Neural progenitor cell (in vitro differentiated cells): Measurements from ENCODE around the gene RPTOR. TPM values are rescaled to one million over a fixed set of nuclear protein-coding genes. Genes with fewer than 3 reads are reported as not detected.

Source experiments
- DNase-seq: peaks from one replicate; pipeline ENCODE4 v3.0.0-alpha.2; 2016; ENCODE audit warnings: low spot score
- H2AFZ ChIP-seq: fragments of 200-600 bp; sonication (generic); replicated peaks from 2 replicates; pipeline ENCODE4 v1.6.1; 2016; ENCODE audit warnings: antibody characterized with exemption
- H3F3A ChIP-seq: fragments of 200-600 bp; sonication (generic); 2 replicates; pipeline ENCODE4 v1.6.1; 2016; ENCODE audit warnings: antibody characterized with exemption, low read depth
- H3K27ac ChIP-seq: fragments of 200-600 bp; sonication (generic); 2 replicates; pipeline ENCODE4 v1.5.1; 2016; ENCODE audit warnings: mild to moderate bottlenecking
- H3K27me3 ChIP-seq: fragments of 200-600 bp; sonication (generic); 2 replicates; pipeline ENCODE4 v1.6.1; 2016; ENCODE audit warnings: mild to moderate bottlenecking, moderate library complexity
- H3K36me3 ChIP-seq: fragments of 200-600 bp; sonication (generic); 2 replicates; pipeline ENCODE4 v1.5.1; 2016
- H3K4me1 ChIP-seq: fragments of 200-600 bp; sonication (generic); 2 replicates; pipeline ENCODE4 v1.6.1; 2016; ENCODE audit warnings: mixed run types
- H3K4me2 ChIP-seq: fragments of 200-600 bp; sonication (generic); 2 replicates; pipeline ENCODE4 v1.6.1; 2016
- H3K4me3 ChIP-seq: fragments of 200-600 bp; sonication (generic); 2 replicates; pipeline ENCODE4 v1.5.1; 2016
- H3K79me2 ChIP-seq: fragments of 200-600 bp; sonication (generic); 2 replicates; pipeline ENCODE4 v1.6.1; 2016; ENCODE audit warnings: low read depth
- H3K9ac ChIP-seq: fragments of 200-600 bp; sonication (generic); 2 replicates; pipeline ENCODE4 v1.6.1; 2016
- H3K9me3 ChIP-seq: fragments of 200-600 bp; sonication (generic); 2 replicates; pipeline ENCODE4 v1.5.1; 2016; ENCODE audit warnings: low read depth
- H4K20me1 ChIP-seq: fragments of 200-600 bp; sonication (generic); 2 replicates; pipeline ENCODE4 v1.6.1; 2016; ENCODE audit warnings: low read depth
- H3K27ac Mint-ChIP-seq: 3 replicates; pipeline ENCODE4 v1.8.0; 2021; ENCODE audit warnings: mixed read lengths
- H3K27me3 Mint-ChIP-seq: 2 replicates; pipeline ENCODE4 v1.8.0; 2022; ENCODE audit warnings: low read depth, mild to moderate bottlenecking, inconsistent platforms, moderate library complexity, mixed read lengths; ENCODE audit not compliant: insufficient read depth
- H3K36me3 Mint-ChIP-seq: 3 replicates; pipeline ENCODE4 v1.8.0; 2021; ENCODE audit warnings: mixed read lengths
- H3K4me1 Mint-ChIP-seq: 3 replicates; pipeline ENCODE4 v1.8.0; 2021; ENCODE audit warnings: mixed read lengths
- H3K4me3 Mint-ChIP-seq: 3 replicates; pipeline ENCODE4 v1.8.0; 2021; ENCODE audit warnings: mild to moderate bottlenecking, moderate library complexity, mixed read lengths
- H3K9me3 Mint-ChIP-seq: 3 replicates; pipeline ENCODE4 v1.8.0; 2020; ENCODE audit warnings: mixed read lengths
- CTCF ChIP-seq: fragments of 200-600 bp; sonication (generic); IDR thresholded peaks from 2 replicates; pipeline ENCODE4 v1.5.1; 2017; ENCODE audit warnings: antibody characterized with exemption, mild to moderate bottlenecking
- EZH2 ChIP-seq: fragments of 200-600 bp; sonication (generic); IDR thresholded peaks from 2 replicates; pipeline ENCODE4 v1.6.1; 2017; ENCODE audit warnings: antibody characterized with exemption, mild to moderate bottlenecking, moderate library complexity
- EZH2phosphoT487 ChIP-seq: fragments of 200-600 bp; sonication (generic); IDR thresholded peaks from 2 replicates; pipeline ENCODE4 v1.6.1; 2017; ENCODE audit warnings: antibody characterized with exemption
- total RNA-seq: library from RNA; depleted of rRNA; stranded (reverse); fragments of >200 nt; gene quantifications from 2 replicates; pipeline ENCODE4 v1.2.3, GENCODE V29; 2015; ENCODE audit warnings: low replicate concordance

RPTOR gene
- total RNA-seq = 7.4 and 19.9 TPM in 2 replicates

- Histone ChIP-seq H3K9me3 (no peaks in the 10 kb centered on the region), H3F3A (no peaks in the 10 kb centered on the region), H3K36me3 (no peaks in the 10 kb centered on the region), H4K20me1 (peaks cover 10% of the 10 kb centered on the region), H3K4me3 (peak within 1 kb of the TSS; percentile 80), H3K27ac (no peak within 1 kb of the TSS), H2AFZ (peak within 1 kb of the TSS; percentile 89), H3K79me2 (peaks cover 51% of the 10 kb centered on the region), H3K4me2 (peak within 1 kb of the TSS; percentile 79), H3K4me1 (peaks cover 6% of the 10 kb centered on the region), H3K9ac (peak within 1 kb of the TSS; percentile 96), H3K27me3 (peaks cover 19% of the 10 kb centered on the region)
- H3K36me3 Mint-ChIP-seq = no peaks in the 10 kb centered on the region
- peak within 1 kb of the TSS; percentile 70 for H3K27ac Mint-ChIP-seq
- H3K4me3 Mint-ChIP-seq = peak within 1 kb of the TSS; percentile 97
- TF ChIP-seq EZH2 (no peak), EZH2phosphoT487 (no peak), CTCF (no peak)
- peak; percentile 91 for DNase-seq
- H3K4me1 Mint-ChIP-seq = peaks cover 27% of the 10 kb centered on the region
- H3K9me3 Mint-ChIP-seq = no peaks in the 10 kb centered on the region
- H3K27me3 Mint-ChIP-seq = no peaks in the 10 kb centered on the region
Measured at GRCh38 chr17:80544655-80545498, at the start of gene RPTOR. Gene RPTOR, plus strand, starts transcription at chr17:80544838. Its CDS starts 792 bp downstream, at chr17:80545630.

- no peak overlapping the region for H2AFZ ChIP-seq
- H3K27me3 Mint-ChIP-seq = peaks cover 33% of the 10 kb centered on the region
- TF ChIP-seq EZH2 (no peak), EZH2phosphoT487 (no peak), CTCF (no peak)
Measured at GRCh38 chr17:80497726-80498241, 46.9 kb upstream of the RPTOR start.

GRCh38 chr17:80498242-80498919 is 46.3 kb upstream of the RPTOR start:
- Mint-ChIP-seq H3K36me3 (no peaks in the 10 kb centered on the region), H3K4me1 (peaks cover 35% of the 10 kb centered on the region), H3K27me3 (peaks cover 30% of the 10 kb centered on the region), H3K27ac (peak overlapping the region; percentile 80), H3K9me3 (peaks cover 2% of the 10 kb centered on the region), H3K4me3 (peak overlapping the region; percentile 44)
- Histone ChIP-seq H3K9ac (no peak overlapping the region), H3F3A (peaks cover 15% of the 10 kb centered on the region), H3K27ac (no peak overlapping the region), H3K36me3 (no peaks in the 10 kb centered on the region), H3K4me3 (no peak overlapping the region), H3K4me2 (no peak overlapping the region), H3K9me3 (no peaks in the 10 kb centered on the region), H4K20me1 (no peaks in the 10 kb centered on the region), H3K4me1 (peaks cover 8% of the 10 kb centered on the region), H2AFZ (no peak overlapping the region), H3K79me2 (no peaks in the 10 kb centered on the region), H3K27me3 (peaks cover 5% of the 10 kb centered on the region)
- no peak for TF ChIP-seq CTCF
- no peak for TF ChIP-seq EZH2phosphoT487
- no peak for TF ChIP-seq EZH2
- DNase-seq = peak; percentile 59

More at GRCh38 chr17:80497726-80498241, 46.9 kb upstream of the RPTOR start:
- Mint-ChIP-seq H3K9me3 (peaks cover 2% of the 10 kb centered on the region), H3K4me3 (peak overlapping the region; percentile 44), H3K36me3 (no peaks in the 10 kb centered on the region), H3K27ac (peak overlapping the region; percentile 2), H3K4me1 (peaks cover 41% of the 10 kb centered on the region)
- H3K27ac ChIP-seq = no peak overlapping the region
- peaks cover 21% of the 10 kb centered on the region for H3F3A ChIP-seq
- H4K20me1 ChIP-seq = no peaks in the 10 kb centered on the region
- H3K36me3 ChIP-seq = no peaks in the 10 kb centered on the region
- no peak overlapping the region for H3K9ac ChIP-seq
- H3K4me2 ChIP-seq = no peak overlapping the region
- H3K27me3 ChIP-seq = peaks cover 5% of the 10 kb centered on the region
- DNase-seq = no peak
- H3K79me2 ChIP-seq = no peaks in the 10 kb centered on the region
- no peak overlapping the region for H3K4me3 ChIP-seq
- H3K4me1 ChIP-seq = peaks cover 14% of the 10 kb centered on the region
- H3K9me3 ChIP-seq = no peaks in the 10 kb centered on the region
